Measurements from ENCODE around the gene IFNA16.
"Not testable (repeated sequence)": the region's sequence is repeated elsewhere in the genome, so short reads cannot be mapped to it uniquely, and the experiment has no call there.

Gene IFNA16

GRCh38 chr9:21217211-21217610 is at the start of gene IFNA16:
TSS of gene IFNA16 (minus strand) at chr9:21217311. CDS start at chr9:21217305, 6 bp downstream.
- not testable (repeated sequence) for DNase-seq

GRCh38 chr9:21265421-21266189 is 48.5 kb upstream of the IFNA16 start:
- no peak for DNase-seq

GRCh38 chr9:21255538-21256212 is 38.6 kb upstream of the IFNA16 start:
- DNase-seq = no peak

GRCh38 chr9:21252721-21253547 is 35.8 kb upstream of the IFNA16 start:
- peak; percentile 52 for DNase-seq

GRCh38 chr9:21251638-21252037 is 34.5 kb upstream of the IFNA16 start:
- DNase-seq = no peak

GRCh38 chr9:21251190-21251589 is 34.1 kb upstream of the IFNA16 start:
- DNase-seq = no peak

GRCh38 chr9:21244836-21245235 is 27.7 kb upstream of the IFNA16 start:
- DNase-seq = peak; percentile 12

- no peak for DNase-seq
Measured at GRCh38 chr9:21239911-21240310, 22.8 kb upstream of the IFNA16 start, which contains the start of gene IFNA14. TSS of gene IFNA14 (minus strand) at chr9:21240005. CDS start at chr9:21239935, 70 bp downstream.

- not testable (repeated sequence) for DNase-seq
Measured at GRCh38 chr9:21236360-21236714, 19.2 kb upstream of the IFNA16 start.

GRCh38 chr9:21235468-21236359 is 18.6 kb upstream of the IFNA16 start:
- DNase-seq = peak; percentile 29

GRCh38 chr9:21234153-21234687 is 17.1 kb upstream of the IFNA16 start:
- DNase-seq = no peak

GRCh38 chr9:21233258-21233657 is 16.1 kb upstream of the IFNA16 start:
- DNase-seq = no peak

- no peak for DNase-seq
Measured at GRCh38 chr9:21228122-21228521, 11.0 kb upstream of the IFNA16 start, which contains the start of gene IFNA17. TSS of gene IFNA17 (minus strand) at chr9:21228222. CDS start at chr9:21228173, 49 bp downstream.

GRCh38 chr9:21213411-21214326 is 3.4 kb downstream of the IFNA16 start:
- DNase-seq = not testable (repeated sequence)

GRCh38 chr9:21212160-21212559 is 5.0 kb downstream of the IFNA16 start:
- DNase-seq = not testable (repeated sequence)

GRCh38 chr9:21210782-21211181 is 6.3 kb downstream of the IFNA16 start:
- not testable (repeated sequence) for DNase-seq

- no peak for DNase-seq
Measured at GRCh38 chr9:21210311-21210710, 6.8 kb downstream of the IFNA16 start.

GRCh38 chr9:21207043-21207442 is 10.1 kb downstream of the IFNA16 start, which contains the start of gene IFNA10:
TSS of gene IFNA10 (minus strand) at chr9:21207143. CDS start at chr9:21207097, 46 bp downstream.
- not testable (repeated sequence) for DNase-seq

GRCh38 chr9:21205204-21205603 is 11.9 kb downstream of the IFNA16 start:
- no peak for DNase-seq

- DNase-seq = not testable (repeated sequence)
Measured at GRCh38 chr9:21202105-21202504, 15.0 kb downstream of the IFNA16 start, which contains the start of gene IFNA7. TSS of gene IFNA7 (minus strand) at chr9:21202205. CDS start at chr9:21202165, 40 bp downstream.

Data from GF-D8 (cell line).